Parietal lobe (tissue), 2 donors: ENCODE measurements around the gene SPRR1A. TPM values are rescaled to one million over a fixed set of nuclear protein-coding genes. Genes with fewer than 3 reads are reported as not detected.

ENCODE experiments used
- small RNA-seq: library from RNA; depleted of rRNA; stranded (forward); fragments of <200 nt; gene quantifications from one replicate; pipeline ENCODE3, GENCODE V24; 2014; ENCODE audit warnings: low replicate concordance
- total RNA-seq: library from RNA; depleted of rRNA; stranded (reverse); fragments of >200 nt; gene quantifications from one replicate; pipeline ENCODE4 v1.2.3, GENCODE V29; 2014

SPRR1A gene, protein sequence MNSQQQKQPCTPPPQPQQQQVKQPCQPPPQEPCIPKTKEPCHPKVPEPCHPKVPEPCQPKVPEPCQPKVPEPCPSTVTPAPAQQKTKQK
- not detected for total RNA-seq

DNA sequence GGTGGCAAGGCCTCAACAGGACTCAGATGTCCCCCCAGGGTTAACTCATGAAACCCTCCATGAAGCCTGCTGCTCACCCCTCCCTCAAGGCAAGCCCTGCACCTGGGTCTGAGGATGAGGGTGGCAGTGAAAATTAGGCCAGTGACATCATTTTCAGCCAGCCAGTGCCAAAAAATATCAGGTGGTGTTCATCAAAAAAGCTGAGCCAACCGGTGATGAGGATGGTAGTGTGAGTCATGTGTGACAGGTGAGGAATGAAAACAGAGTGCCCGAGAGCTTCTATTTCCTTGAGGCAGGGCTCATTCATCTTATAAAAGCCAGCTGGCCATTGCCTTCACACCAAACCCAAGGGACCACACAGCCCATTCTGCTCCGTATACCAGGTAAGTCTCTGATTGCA is at the start of gene SPRR1A:
Gene SPRR1A (plus strand): TSS at position 339 of the 400 bp plus-strand sequence. CDS start 1,150 bp downstream, outside the sequence.

DNA sequence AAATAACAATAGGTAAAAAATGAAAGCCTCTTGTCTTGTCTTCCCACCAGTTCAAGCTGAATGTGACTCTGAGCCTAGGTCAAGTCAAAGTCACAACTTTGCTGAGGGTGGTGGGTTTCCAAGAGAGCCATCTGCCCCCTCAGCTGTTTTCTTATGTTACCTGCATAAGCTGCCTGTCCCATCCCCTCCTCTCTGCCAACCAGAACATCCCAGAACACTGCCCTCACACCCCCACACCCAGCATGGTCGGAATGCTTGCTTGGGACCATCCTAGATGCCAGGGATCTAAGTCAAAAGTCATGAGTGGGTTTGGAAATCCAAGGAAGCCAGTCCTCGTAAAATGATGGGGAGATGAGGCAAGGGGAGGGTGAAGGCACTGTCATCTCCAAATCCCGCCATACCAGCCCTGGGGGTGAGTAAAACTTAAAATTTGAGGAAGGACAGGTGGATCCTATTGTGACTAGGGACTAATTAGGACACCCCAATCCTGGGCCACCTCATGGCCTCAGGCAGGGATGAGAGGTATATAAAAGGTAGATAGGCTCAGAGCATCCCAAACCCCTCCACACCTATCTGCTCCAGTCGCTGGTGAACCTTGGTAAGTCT is 37.1 kb upstream of the SPRR1A start, which contains the start of gene SPRR5:
Gene SPRR5 (plus strand): TSS at position 556 of the 606 bp plus-strand sequence. CDS start 1,349 bp downstream, outside the sequence.

DNA sequence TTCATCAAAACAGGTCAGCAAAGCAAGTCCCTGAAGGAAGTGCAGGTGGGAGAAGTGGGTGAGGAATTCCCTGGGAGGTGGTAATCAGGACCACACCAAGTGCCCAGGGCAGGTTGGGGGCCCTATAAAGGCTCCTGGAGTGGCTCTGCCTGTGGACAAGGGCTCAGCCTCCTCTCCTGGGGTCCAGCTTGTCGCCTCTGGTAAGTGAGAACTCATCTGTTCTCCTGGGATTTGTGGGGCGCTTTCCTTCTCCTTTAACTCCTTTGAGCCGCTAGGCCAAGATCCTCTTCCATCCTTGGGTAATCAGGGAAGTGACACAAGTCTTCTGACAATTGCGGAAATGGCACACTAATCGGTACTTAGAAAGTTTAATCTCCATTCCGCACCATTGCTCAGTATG is 13.4 kb upstream of the SPRR1A start, which contains the start of gene SPRR4:
Gene SPRR4 (plus strand): TSS at position 154 of the 400 bp plus-strand sequence. CDS start 1,243 bp downstream, outside the sequence.

DNA sequence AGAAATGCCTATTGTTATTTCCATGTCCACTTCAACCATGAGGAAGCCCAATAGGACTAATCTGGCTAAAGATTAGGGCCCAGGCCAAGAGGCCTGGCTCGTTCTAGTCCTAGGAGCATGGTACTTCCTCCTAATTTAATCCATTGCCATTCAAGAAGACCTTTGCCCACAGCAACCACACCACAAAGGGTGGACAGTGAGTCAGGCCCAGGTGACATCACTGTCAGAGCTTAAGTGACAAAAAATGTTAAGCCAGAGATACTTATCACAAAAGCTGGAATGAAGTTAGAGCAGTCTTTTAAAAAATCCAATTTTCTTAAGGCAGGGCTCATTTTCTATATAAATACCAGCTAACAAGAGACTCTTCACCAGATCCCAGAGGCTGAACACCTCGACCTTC is 17.5 kb downstream of the SPRR1A start, which contains the start of gene SPRR3:
Gene SPRR3 (plus strand): TSS at position 368 of the 400 bp plus-strand sequence. CDS start 1,272 bp downstream, outside the sequence.

DNA sequence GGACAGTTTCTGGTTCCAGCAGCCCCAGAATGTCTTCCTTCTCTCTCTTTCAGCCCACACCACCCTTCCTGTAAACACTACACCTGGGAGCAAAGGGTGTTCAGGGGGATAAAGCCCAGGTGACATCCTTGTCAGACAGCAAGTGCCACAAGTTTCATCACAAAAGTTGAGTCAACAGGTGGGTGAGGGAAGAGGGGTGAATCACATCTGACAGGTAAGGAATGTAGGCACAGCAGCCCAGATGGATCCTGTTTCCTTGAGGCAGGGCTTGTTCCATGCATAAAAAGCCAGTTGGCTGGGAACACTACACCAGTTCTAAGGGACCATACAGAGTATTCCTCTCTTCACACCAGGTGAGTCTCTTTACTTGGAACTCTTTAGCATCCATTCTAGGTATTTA is 47.0 kb downstream of the SPRR1A start, which contains the start of gene SPRR1B:
Gene SPRR1B (plus strand): TSS at position 309 of the 400 bp plus-strand sequence. CDS start 1,143 bp downstream, outside the sequence.

Small RNAs within 50 kb of the gene (small RNA-seq; reads per million reads assigned to genes)
- gene AL356867.1 (not detected), gene RF00322 (not detected), gene SPRR1A (not detected)

Other genes with a start within 250 kb of the SPRR1A start
- not detected for gene KPRP, start 226.1 kb upstream of the SPRR1A start, total RNA-seq
- not detected for gene LCE1F, start 208.9 kb upstream of the SPRR1A start, total RNA-seq
- not detected for gene LCE1E, start 197.8 kb upstream of the SPRR1A start, total RNA-seq
- gene LCE1D, start 187.4 kb upstream of the SPRR1A start, total RNA-seq: not detected
- gene LCE1C, start 177.4 kb upstream of the SPRR1A start, total RNA-seq: not detected
- gene LCE1B, start 172.1 kb upstream of the SPRR1A start, total RNA-seq: not detected
- gene LCE1A, start 156.6 kb upstream of the SPRR1A start, total RNA-seq: not detected
- gene LCE6A, start 141.2 kb upstream of the SPRR1A start, total RNA-seq: not detected
- gene LCE7A, start 124.1 kb upstream of the SPRR1A start, total RNA-seq: not detected
- gene SMCP, start 105.8 kb upstream of the SPRR1A start, total RNA-seq: not detected
- not detected for gene IVL, start 75.5 kb upstream of the SPRR1A start, total RNA-seq
- gene SPRR5, start 36.9 kb upstream of the SPRR1A start, total RNA-seq: not detected
- not detected for gene SPRR4, start 13.4 kb upstream of the SPRR1A start, total RNA-seq
- gene SPRR3, start 17.7 kb downstream of the SPRR1A start, total RNA-seq: not detected
- gene SPRR1B, start 47.1 kb downstream of the SPRR1A start, total RNA-seq: not detected
- not detected for gene SPRR2D, start 57.0 kb downstream of the SPRR1A start, total RNA-seq
- not detected for gene SPRR2A, start 73.4 kb downstream of the SPRR1A start, total RNA-seq
- gene SPRR2B, start 87.5 kb downstream of the SPRR1A start, total RNA-seq: not detected
- gene SPRR2E, start 110.4 kb downstream of the SPRR1A start, total RNA-seq: not detected
- not detected for gene SPRR2F, start 129.4 kb downstream of the SPRR1A start, total RNA-seq
- gene SPRR2G, start 166.8 kb downstream of the SPRR1A start, total RNA-seq: not detected
- gene LELP1, start 219.3 kb downstream of the SPRR1A start, total RNA-seq: not detected
- gene PRR9, start 233.5 kb downstream of the SPRR1A start, total RNA-seq: not detected